ENCODE results near the gene TTC28. TPM values are rescaled to one million over a fixed set of nuclear protein-coding genes. Genes with fewer than 3 reads are reported as not detected.

The TTC28 gene
- polyA plus RNA-seq, 1 donor from 2014 or later, result 14.8 TPM

DNA sequence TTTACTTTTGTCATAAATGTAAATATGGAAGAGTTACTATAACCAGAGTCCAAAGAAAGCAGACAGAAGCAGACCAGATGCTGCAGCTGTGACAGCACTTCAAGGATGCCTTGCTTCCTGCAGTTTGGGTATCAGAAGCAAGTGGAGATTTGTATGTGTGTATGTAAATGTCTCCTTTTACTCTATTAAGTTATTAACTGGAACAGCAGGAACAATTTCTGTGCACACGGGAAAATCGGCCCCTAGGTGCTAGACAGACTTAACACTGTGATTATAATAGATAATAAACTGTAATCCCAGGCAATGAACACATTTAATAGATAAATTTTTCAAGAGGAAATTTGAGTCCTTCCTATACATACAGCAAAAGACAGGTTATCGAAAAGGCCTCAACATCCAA lies 582.0 kb downstream of the TTC28 start:
- Histone ChIP-seq H3K79me2 (replicated peaks; ENCODE audit: insufficient read depth, low read length) (no peaks in the 10 kb centered on the region), H3K27ac (ENCODE audit: low read length) (no peak overlapping the region), H3K36me3 (ENCODE audit: insufficient read depth, low read length) (peaks cover 20% of the 10 kb centered on the region), H3K9me2 (ENCODE audit: insufficient read depth, low read length) (no peaks in the 10 kb centered on the region), H4K20me1 (ENCODE audit: insufficient read depth) (no peaks in the 10 kb centered on the region), H3K9ac (ENCODE audit: low read length) (no peak overlapping the region), H3F3A (ENCODE audit: insufficient read depth, low read length, poor library complexity, severe bottlenecking) (peaks cover 2% of the 10 kb centered on the region), H3K27me3 (ENCODE audit: insufficient read depth, low read depth, low read length) (no peaks in the 10 kb centered on the region), H2AFZ (ENCODE audit: low read depth, low read length) (no peak overlapping the region), H3K4me2 (ENCODE audit: low read length) (no peak overlapping the region), H3K4me3 (ENCODE audit: low read length) (no peak overlapping the region), H3K9me3 (ENCODE audit: low read length) (no peaks in the 10 kb centered on the region)
- TF ChIP-seq REST (IDR thresholded peaks at IDR 0.05; ENCODE audit: borderline replicate concordance) (no peak), MXI1 (conservative IDR thresholded peaks at IDR 0.05; ENCODE audit: poor library complexity, severe bottlenecking) (no peak), SMC3 (conservative IDR thresholded peaks at IDR 0.05; ENCODE audit: poor library complexity) (no peak), EZH2 (IDR thresholded peaks at IDR 0.05; ENCODE audit: borderline replicate concordance, insufficient read depth, low read length, poor library complexity, severe bottlenecking) (no peak), TAF1 (IDR thresholded peaks at IDR 0.05; ENCODE audit: low read depth) (no peak), POLR2AphosphoS5 (IDR thresholded peaks at IDR 0.05) (no peak)
- TF ChIP-seq, protein P1, sequence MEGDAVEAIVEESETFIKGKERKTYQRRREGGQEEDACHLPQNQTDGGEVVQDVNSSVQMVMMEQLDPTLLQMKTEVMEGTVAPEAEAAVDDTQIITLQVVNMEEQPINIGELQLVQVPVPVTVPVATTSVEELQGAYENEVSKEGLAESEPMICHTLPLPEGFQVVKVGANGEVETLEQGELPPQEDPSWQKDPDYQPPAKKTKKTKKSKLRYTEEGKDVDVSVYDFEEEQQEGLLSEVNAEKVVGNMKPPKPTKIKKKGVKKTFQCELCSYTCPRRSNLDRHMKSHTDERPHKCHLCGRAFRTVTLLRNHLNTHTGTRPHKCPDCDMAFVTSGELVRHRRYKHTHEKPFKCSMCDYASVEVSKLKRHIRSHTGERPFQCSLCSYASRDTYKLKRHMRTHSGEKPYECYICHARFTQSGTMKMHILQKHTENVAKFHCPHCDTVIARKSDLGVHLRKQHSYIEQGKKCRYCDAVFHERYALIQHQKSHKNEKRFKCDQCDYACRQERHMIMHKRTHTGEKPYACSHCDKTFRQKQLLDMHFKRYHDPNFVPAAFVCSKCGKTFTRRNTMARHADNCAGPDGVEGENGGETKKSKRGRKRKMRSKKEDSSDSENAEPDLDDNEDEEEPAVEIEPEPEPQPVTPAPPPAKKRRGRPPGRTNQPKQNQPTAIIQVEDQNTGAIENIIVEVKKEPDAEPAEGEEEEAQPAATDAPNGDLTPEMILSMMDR (IDR thresholded peaks at IDR 0.05; ENCODE audit: poor library complexity, severe bottlenecking), result no peak

DNA sequence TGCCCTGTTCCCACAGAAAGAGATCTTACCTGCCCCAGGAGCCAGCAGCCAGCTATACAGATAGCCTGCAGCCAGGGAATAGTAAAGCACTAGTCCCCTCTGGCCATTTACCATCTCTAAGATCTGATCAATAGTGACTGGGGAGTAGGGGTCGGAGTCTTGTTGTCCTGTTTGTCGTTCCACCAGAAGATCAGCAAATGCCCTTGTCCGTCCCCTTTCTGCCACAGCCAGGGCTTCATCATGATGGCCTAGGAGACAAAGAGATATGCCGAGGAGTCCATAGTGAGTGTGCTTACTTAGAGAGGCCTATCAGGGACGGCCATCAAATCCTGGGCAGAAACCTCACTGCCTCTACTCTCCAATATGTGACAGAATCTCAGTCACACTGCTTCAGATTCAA lies 583.5 kb downstream of the TTC28 start:
- no peak overlapping the region for H3K4me2 ChIP-seq (ENCODE audit: low read length)
- no peak overlapping the region for H2AFZ ChIP-seq (ENCODE audit: low read depth, low read length)
- no peaks in the 10 kb centered on the region for H3K79me2 ChIP-seq (replicated peaks; ENCODE audit: insufficient read depth, low read length)
- no peak overlapping the region for H3K4me3 ChIP-seq (ENCODE audit: low read length)
- no peak for TF ChIP-seq POLR2AphosphoS5 (IDR thresholded peaks at IDR 0.05)
- no peak for TF ChIP-seq EP300 (conservative IDR thresholded peaks at IDR 0.05; ENCODE audit: poor library complexity, severe bottlenecking)
- TF ChIP-seq, protein P1 (IDR thresholded peaks at IDR 0.05; ENCODE audit: poor library complexity, severe bottlenecking), result no peak
- TF ChIP-seq EZH2 (IDR thresholded peaks at IDR 0.05; ENCODE audit: borderline replicate concordance, insufficient read depth, low read length, poor library complexity, severe bottlenecking), result no peak
- TF ChIP-seq SMC3 (conservative IDR thresholded peaks at IDR 0.05; ENCODE audit: poor library complexity), result no peak
- TF ChIP-seq TAF1 (IDR thresholded peaks at IDR 0.05; ENCODE audit: low read depth), result no peak
- no peak for TF ChIP-seq MXI1 (conservative IDR thresholded peaks at IDR 0.05; ENCODE audit: poor library complexity, severe bottlenecking)
- no peak for TF ChIP-seq RAD21 (conservative IDR thresholded peaks at IDR 0.05)
- TF ChIP-seq REST (IDR thresholded peaks at IDR 0.05; ENCODE audit: borderline replicate concordance), result no peak
- H3K27ac ChIP-seq (ENCODE audit: low read length), result no peak overlapping the region
- no peak overlapping the region for H3K9ac ChIP-seq (ENCODE audit: low read length)
- no peaks in the 10 kb centered on the region for H3K9me2 ChIP-seq (ENCODE audit: insufficient read depth, low read length)
- H3K36me3 ChIP-seq (ENCODE audit: insufficient read depth, low read length), result peaks cover 23% of the 10 kb centered on the region
- no peaks in the 10 kb centered on the region for H3K9me3 ChIP-seq (ENCODE audit: low read length)
- H3F3A ChIP-seq (ENCODE audit: insufficient read depth, low read length, poor library complexity, severe bottlenecking), result no peaks in the 10 kb centered on the region
- H4K20me1 ChIP-seq (ENCODE audit: insufficient read depth), result no peaks in the 10 kb centered on the region
- no peaks in the 10 kb centered on the region for H3K27me3 ChIP-seq (ENCODE audit: insufficient read depth, low read depth, low read length)

All from neural cell (in vitro differentiated cells).